Measurements from ENCODE around the gene ZDHHC14. TPM values are rescaled to one million over a fixed set of nuclear protein-coding genes. Genes with fewer than 3 reads are reported as not detected.

The ZDHHC14 gene
- total and polyA plus RNA-seq, 2 experiments from 2014 or later = 3.0 to 7.4 TPM

GRCh38 chr6:157592541-157592940, 211.6 kb downstream of the ZDHHC14 start:
- no peak overlapping the region for H3K4me3 ChIP-seq
- H3K27ac Mint-ChIP-seq = no peak overlapping the region
- H3K79me2 ChIP-seq (replicated peaks; ENCODE audit: insufficient read depth) = no peaks in the 10 kb centered on the region
- no peak overlapping the region for H3K4me3 Mint-ChIP-seq
- peaks cover 2% of the 10 kb centered on the region; the same call in 2 of the 3 replicates for H3K4me1 Mint-ChIP-seq
- H3K36me3 Mint-ChIP-seq (ENCODE audit: low read depth) = peaks cover 35% of the 10 kb centered on the region
- H3K9me2 ChIP-seq (ENCODE audit: insufficient read depth) = peaks cover 4% of the 10 kb centered on the region
- 0 out of 2 replicates have a peak, but pooled peaks cover 3% of the 10 kb centered on the region for H3F3A ChIP-seq (replicated peaks; ENCODE audit: low read depth)
- no peaks in the 10 kb centered on the region for H4K20me1 ChIP-seq (replicated peaks; ENCODE audit: insufficient read depth)
- peak; percentile 22 for DNase-seq (ENCODE audit: low spot score)
- peaks cover 40% of the 10 kb centered on the region for H3K9me3 Mint-ChIP-seq
- no peak overlapping the region for H3K4me2 ChIP-seq
- no peak overlapping the region for H3K27ac ChIP-seq (ENCODE audit: low read depth)
- H3K27me3 Mint-ChIP-seq (ENCODE audit: insufficient read depth, low read depth, poor library complexity) = peaks cover 6% of the 10 kb centered on the region
- no peak overlapping the region for H2AFZ ChIP-seq
- TF ChIP-seq POLR2AphosphoS5 (IDR thresholded peaks at IDR 0.05; ENCODE audit: low read depth) = no peak
- no peak for TF ChIP-seq ZNF114 (CRISPR knock-in tag; IDR thresholded peaks at IDR 0.05)
- TF ChIP-seq, protein P1, sequence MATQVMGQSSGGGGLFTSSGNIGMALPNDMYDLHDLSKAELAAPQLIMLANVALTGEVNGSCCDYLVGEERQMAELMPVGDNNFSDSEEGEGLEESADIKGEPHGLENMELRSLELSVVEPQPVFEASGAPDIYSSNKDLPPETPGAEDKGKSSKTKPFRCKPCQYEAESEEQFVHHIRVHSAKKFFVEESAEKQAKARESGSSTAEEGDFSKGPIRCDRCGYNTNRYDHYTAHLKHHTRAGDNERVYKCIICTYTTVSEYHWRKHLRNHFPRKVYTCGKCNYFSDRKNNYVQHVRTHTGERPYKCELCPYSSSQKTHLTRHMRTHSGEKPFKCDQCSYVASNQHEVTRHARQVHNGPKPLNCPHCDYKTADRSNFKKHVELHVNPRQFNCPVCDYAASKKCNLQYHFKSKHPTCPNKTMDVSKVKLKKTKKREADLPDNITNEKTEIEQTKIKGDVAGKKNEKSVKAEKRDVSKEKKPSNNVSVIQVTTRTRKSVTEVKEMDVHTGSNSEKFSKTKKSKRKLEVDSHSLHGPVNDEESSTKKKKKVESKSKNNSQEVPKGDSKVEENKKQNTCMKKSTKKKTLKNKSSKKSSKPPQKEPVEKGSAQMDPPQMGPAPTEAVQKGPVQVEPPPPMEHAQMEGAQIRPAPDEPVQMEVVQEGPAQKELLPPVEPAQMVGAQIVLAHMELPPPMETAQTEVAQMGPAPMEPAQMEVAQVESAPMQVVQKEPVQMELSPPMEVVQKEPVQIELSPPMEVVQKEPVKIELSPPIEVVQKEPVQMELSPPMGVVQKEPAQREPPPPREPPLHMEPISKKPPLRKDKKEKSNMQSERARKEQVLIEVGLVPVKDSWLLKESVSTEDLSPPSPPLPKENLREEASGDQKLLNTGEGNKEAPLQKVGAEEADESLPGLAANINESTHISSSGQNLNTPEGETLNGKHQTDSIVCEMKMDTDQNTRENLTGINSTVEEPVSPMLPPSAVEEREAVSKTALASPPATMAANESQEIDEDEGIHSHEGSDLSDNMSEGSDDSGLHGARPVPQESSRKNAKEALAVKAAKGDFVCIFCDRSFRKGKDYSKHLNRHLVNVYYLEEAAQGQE (IDR thresholded peaks at IDR 0.05; ENCODE audit: unreplicated experiment) = no peak
- H3K4me1 ChIP-seq (ENCODE audit: insufficient read depth) = no peaks in the 10 kb centered on the region
- peaks cover 21% of the 10 kb centered on the region for H3K36me3 ChIP-seq (ENCODE audit: insufficient read depth)
- H3K27me3 ChIP-seq (ENCODE audit: insufficient read depth) = no peaks in the 10 kb centered on the region
- peak; percentile 36; the same call in 2 of the 3 replicates for ATAC-seq

DNA sequence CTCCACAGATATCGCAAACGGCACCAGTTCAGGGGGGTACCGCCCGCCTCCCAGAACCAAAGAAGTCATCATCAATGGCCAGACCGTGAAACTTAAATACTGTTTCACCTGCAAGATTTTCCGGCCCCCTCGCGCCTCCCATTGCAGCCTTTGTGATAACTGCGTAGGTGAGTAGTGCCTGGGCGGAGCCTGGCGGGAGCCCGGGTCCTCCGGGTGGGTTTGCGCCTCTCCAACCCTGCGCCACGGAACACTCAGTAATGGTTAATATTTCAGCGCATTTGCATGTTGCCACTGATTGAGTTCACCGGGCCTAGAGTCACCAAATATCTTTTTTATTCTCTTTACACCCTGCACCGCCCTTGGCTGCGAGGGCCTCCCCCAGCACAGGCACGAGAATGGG, 212.0 kb downstream of the ZDHHC14 start:
- Histone ChIP-seq H3K4me3 (no peak overlapping the region), H2AFZ (no peak overlapping the region), H4K20me1 (replicated peaks; ENCODE audit: insufficient read depth) (no peaks in the 10 kb centered on the region), H3K9me2 (ENCODE audit: insufficient read depth) (peaks cover 4% of the 10 kb centered on the region), H3K27ac (ENCODE audit: low read depth) (no peak overlapping the region), H3K4me2 (no peak overlapping the region), H3K27me3 (ENCODE audit: insufficient read depth) (no peaks in the 10 kb centered on the region), H3K36me3 (ENCODE audit: insufficient read depth) (peaks cover 21% of the 10 kb centered on the region), H3K4me1 (ENCODE audit: insufficient read depth) (no peaks in the 10 kb centered on the region), H3K79me2 (replicated peaks; ENCODE audit: insufficient read depth) (no peaks in the 10 kb centered on the region), H3F3A (replicated peaks; ENCODE audit: low read depth) (0 out of 2 replicates have a peak, but pooled peaks cover 3% of the 10 kb centered on the region)
- H3K27ac Mint-ChIP-seq = no peak overlapping the region; the same call in 1 of the 2 replicates
- H3K4me3 Mint-ChIP-seq = no peak overlapping the region
- DNase-seq (ENCODE audit: low spot score) (no peak), ATAC-seq (no peak)
- H3K4me1 Mint-ChIP-seq = peaks cover 5% of the 10 kb centered on the region
- H3K9me3 Mint-ChIP-seq = peaks cover 40% of the 10 kb centered on the region
- H3K36me3 Mint-ChIP-seq (ENCODE audit: low read depth) = peaks cover 35% of the 10 kb centered on the region
- peaks cover 6% of the 10 kb centered on the region for H3K27me3 Mint-ChIP-seq (ENCODE audit: insufficient read depth, low read depth, poor library complexity)
- TF ChIP-seq, protein P1 (IDR thresholded peaks at IDR 0.05; ENCODE audit: unreplicated experiment) = no peak
- no peak for TF ChIP-seq STAT1 (IDR thresholded peaks at IDR 0.05; ENCODE audit: unreplicated experiment)
- TF ChIP-seq EZH2 (IDR thresholded peaks at IDR 0.05; ENCODE audit: low read depth, unreplicated experiment) = no peak
- no peak for TF ChIP-seq NANOG (IDR thresholded peaks at IDR 0.05; ENCODE audit: borderline replicate concordance)
- no peak for TF ChIP-seq CREB1 (CRISPR knock-in tag; IDR thresholded peaks at IDR 0.05; ENCODE audit: low read depth)
- TF ChIP-seq ZNF114 (CRISPR knock-in tag; IDR thresholded peaks at IDR 0.05) = no peak
- no peak for TF ChIP-seq ZNF331 (CRISPR knock-in tag; IDR thresholded peaks at IDR 0.05; ENCODE audit: low read depth)
- TF ChIP-seq POLR2AphosphoS5 (IDR thresholded peaks at IDR 0.05; ENCODE audit: low read depth) = no peak
